Bone marrow (tissue), 2 donors: ENCODE results near the gene ANO1.
"Not testable (repeated sequence)": the region's sequence is repeated elsewhere in the genome, so short reads cannot be mapped to it uniquely, and the experiment has no call there.

Experiments
- DNase-seq, 2 donors: peaks; one replicate each; lab custom pipeline; 2025; lab: John Stamatoyannopoulos, UW

ANO1 gene

DNA sequence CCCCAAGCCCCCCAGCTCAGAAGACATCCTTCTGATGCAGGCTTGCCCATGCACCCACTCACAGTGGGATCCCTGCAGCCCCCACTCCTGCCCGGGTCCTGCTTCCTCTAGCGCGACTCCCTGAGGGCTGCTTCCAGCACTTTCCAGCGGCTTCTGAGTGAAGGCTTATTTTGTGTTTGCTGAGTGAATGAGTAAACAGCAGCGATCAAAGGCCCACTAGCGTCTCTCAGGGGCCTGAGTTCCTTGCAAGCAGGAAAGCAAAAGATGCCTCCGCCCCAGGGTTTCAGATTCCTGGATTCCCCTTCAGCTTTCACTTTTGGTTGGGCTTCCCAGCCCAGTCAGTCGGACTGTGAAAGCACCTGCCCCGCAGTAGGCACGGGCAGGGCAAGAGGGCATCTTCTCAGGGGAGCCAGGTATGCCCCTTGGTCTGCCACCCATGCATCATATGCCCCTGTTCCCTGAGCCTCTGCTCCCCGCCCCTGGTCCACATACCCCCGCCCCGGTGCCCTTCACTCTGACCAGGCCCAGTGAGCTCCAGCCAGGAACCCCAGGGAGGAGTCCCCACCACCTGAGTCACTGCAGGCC, 134.2 kb downstream of the ANO1 start:
- DNase-seq, result no peak

DNA sequence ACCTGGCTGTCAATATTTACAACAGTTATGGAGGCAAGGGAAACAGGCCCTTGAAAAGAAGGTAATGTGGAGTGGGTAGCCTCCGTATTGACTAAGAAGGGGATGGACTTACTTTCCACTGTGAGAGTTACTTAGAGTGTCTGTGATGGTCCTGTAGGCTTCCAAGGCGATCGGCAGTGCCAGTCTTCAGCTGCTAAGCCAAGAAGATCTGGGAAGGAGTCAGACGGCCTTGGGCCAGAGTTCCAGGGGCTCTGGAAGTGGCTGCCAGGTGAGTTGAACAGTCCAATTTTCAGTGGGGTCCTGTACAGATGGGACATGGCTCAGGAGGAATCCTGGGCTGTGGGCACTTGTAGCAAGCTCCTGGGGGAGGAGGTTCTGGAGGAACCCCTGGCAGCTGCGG, 139.3 kb downstream of the ANO1 start:
- DNase-seq, result not testable (repeated sequence)

- DNase-seq, result not testable (repeated sequence)
These were observed 140.0 kb downstream of the ANO1 start for GRCh38 chr11:70218076-70218475.

GRCh38 chr11:70220136-70220535, 142.0 kb downstream of the ANO1 start:
- no peak for DNase-seq

DNA sequence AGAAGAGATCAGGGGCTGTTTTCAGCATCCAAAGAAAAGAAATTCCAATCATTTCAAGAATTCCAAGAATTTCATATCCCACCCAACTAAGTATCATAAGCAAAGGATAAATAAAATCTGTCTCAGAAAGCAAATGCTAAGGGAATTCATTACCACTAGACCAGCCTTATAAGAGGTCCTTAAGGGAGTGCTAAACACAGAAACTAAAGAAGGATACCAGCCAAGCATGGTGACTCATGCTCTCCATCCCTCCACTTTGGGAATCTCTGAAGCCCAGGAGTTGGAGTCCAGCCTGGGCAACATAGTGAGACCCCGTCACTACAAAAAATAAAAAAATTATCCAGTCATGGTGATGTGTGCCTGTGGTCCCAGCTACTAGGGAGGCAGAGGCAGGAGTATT, 142.8 kb downstream of the ANO1 start:
- no peak for DNase-seq

GRCh38 chr11:70225681-70226177, 147.6 kb downstream of the ANO1 start:
- no peak for DNase-seq

GRCh38 chr11:70226183-70226582, 148.1 kb downstream of the ANO1 start:
- no peak for DNase-seq

DNA sequence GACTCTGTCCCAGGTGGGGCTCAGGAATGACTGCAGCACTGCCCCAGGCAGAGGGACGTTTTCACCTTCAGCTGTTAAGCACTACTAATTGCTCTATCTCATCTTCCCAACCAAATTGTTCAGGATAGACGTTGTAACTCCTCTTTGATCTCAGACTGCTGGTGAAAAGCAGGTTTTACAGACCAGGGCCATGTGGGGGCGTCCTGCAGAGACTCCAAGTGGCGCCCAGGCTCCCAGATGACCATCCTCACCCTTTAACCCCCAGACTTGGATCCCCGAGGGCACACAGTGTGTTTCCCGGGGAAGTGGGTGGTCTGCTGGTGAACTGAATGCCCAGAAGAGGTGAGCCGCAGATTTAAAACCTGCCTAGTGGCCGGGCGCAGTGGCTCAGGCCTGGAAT, 148.8 kb downstream of the ANO1 start:
- no peak for DNase-seq

GRCh38 chr11:70229737-70230136, 151.6 kb downstream of the ANO1 start:
- DNase-seq, result no peak

DNA sequence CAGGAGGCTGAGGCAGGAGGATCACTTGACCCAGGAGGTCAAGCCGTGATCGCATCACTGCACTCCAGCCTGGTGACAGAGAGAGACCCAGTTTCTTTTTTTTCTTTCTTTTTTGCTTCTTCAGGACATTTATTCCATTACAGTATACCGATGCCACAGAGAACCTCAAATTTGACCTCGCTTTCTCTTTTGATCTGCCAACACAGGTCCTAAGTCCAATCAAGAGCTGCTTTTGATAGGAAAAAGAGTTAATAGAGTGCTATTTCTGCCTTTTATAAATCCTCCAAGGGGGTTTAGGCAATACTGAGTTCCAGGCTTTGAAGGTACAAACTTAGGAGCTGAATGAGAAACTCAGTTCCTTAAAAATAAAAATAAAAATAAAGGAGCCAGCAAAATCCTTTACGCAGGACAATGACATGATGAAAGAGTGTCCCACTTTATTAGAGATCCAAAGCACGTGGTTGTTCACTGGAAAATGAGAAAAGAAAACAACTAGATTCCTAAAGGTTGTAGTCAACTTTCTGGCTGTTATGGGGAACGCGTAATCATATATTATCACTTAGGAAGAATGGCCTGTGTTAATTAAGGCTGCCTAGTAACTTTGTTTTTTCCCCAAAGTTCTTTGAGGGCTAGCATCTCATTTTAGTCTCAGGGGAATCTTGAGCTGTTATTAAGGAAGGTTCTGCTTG, 152.2 kb downstream of the ANO1 start:
- no peak for DNase-seq

- DNase-seq, result no peak
These were observed 153.0 kb downstream of the ANO1 start for GRCh38 chr11:70230840-70231710.

GRCh38 chr11:70233034-70233433, 154.9 kb downstream of the ANO1 start:
- DNase-seq, result no peak

- DNase-seq, result no peak
These were observed 155.4 kb downstream of the ANO1 start for GRCh38 chr11:70233511-70233934.

DNA sequence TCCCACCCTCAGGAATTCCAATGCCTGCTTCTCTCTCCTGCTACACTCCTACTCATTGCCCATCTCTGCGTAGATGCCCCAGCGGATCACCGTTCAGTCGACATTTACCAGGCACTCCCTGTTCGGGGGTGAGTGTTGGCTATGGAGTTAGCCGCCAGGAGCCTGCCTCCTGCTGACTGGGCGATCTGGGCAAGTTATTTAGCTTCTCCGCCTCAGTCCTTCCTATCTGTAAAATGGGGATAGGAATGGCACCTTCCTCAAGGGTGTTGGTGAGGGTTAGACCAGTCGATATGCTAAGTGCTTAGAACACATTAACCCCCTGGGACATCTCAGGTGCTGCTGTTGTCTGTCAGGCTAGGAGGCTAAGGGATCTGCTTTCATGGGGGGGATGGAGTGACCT, 155.8 kb downstream of the ANO1 start:
- no peak for DNase-seq
